ENCODE results near the gene INAFM2. TPM values are rescaled to one million over a fixed set of nuclear protein-coding genes. Genes with fewer than 3 reads are reported as not detected.

The INAFM2 gene
- total RNA-seq, 1 experiment from 2014 or later, result 15.7 TPM

DNA sequence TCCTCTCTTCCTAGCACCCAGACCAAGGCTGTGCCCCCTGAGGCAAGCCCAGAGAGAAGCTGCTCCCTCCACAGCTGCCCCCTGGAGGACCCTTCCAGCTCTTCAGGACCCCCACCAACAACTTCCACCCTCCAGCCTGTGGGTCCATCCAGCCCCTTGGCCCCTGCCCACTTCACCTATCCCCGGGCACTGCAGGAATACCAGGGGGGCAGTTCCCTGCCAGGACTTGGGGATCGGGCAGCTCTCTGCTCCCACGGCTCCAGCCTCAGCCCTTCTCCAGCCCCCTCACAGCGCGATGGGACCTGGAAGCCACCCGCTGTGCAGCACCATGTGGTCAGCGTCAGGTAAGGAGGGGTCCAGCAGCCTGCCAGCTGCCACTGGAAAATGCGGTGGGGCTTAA lies 40.1 kb downstream of the INAFM2 start:
- no peak for DNase-seq (ENCODE audit: low spot score)

DNA sequence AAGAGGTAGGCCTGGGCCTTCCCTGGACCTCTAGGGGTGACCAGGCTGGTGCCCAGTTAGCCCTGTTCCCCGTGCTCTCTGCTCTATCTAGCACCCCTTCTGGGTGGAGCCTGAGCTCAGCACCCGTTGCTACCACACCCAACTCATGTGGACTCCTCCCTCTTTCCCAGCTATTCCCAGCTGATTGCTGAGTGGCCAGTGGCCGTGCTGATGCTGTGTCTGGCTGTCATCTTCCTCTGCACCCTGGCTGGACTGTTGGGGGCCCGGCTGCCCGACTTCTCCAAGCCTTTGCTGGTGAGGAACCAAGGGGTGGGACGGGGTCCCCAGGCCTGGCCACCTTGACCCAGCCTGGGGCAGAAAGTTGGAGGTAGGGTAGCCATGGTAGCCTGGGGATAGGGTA lies 40.8 kb downstream of the INAFM2 start:
- no peak for DNase-seq (ENCODE audit: low spot score)

DNA sequence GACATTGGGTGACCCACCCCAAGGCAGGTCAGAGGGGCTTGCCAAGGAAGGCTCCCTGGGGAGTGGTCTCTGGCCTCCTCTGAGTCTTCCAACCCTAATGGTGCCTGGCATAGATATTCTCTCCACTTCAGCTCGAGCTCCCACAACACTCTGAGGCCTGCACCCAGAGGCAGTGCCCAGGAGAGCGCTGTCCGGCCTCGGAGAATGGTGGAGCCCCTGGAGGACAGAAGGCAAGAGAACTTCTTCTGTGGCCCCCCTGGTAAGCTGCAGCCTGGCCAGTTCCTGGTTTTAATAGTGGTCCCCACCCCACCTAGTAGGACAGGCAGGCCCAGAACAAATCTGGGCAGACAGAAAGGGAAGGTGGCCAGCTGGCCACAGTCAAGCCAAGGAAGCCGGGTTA lies 41.5 kb downstream of the INAFM2 start:
- DNase-seq (ENCODE audit: low spot score), result no peak

DNA sequence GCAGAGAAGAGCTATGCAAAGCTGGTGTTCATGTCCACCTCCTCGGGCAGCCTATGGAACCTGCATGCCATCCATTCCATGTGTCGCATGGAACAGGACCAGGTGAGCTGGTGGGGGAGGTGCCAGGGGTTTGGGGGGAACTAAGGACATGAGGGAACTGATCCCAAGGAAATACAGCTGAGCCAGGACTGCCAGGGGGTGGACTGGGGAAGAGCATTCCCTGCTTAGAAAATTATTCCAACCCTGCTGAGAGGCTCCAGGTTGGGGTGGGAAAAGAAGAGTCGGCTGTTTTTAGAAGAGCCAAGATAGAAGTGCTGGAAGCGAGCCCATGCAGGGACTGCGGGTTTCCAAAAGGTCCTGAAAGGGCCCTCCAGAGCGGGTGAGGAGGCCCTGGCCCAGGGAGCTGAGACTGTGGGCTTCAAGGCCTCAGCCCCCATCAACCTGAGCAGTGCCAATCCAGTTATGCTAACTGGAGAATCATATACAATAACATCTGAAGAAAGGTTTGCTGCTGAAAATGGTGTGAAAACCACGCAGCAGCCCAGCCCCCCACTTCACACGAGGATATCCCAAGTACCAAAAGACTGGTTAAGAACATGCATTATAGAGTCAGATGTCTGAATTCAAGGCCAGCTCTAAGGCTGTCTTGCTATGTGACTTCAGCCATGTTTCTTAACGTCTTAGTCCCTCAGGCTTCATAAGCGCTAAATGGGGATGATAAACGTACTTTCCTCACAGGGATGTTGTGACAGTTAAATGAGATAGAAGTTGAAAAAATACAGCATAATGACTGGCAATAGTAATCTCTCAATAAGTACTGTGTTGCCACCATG lies 42.3 kb downstream of the INAFM2 start:
- DNase-seq (ENCODE audit: low spot score), result no peak

DNA sequence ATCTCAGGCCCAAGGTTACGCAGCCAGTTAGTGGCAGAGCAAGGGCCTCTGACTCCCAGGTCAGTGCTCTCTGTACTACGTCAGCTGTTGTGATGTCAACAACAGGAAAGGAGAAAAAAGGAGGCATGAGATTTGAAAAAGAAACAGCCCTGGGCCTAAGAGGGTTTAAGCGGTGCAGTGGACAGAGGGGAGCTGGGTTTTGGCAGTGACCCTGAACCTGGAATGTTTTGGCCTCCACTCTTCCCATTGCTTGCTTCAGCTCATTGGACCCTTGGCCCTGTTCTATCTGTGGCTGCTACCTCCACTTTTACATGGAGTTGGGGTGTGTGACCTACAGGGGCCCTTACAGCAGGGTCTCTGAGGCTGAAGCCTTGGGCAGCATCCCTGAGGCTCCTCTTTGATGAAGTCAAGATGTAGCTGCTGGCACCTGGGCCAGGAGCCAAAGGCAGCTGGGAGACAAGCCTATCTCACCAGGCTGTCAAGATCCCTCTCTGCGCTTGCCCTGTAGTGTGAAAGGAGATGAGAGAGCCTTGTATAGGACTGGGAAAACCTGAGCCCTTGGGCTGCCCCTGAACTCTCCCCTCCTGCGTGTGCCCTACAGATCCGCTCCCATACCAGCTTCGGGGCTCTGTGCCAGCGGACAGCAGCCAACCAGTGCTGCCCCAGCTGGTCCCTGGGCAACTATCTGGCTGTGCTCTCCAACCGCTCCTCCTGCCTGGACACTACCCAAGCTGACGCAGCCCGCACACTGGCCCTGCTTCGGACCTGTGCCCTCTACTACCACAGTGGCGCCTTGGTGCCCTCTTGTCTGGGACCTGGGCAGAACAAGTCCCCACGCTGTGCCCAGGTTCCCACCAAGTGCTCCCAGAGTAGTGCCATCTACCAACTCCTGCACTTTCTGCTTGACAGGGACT lies 43.2 kb downstream of the INAFM2 start:
- DNase-seq (ENCODE audit: low spot score), result no peak

DNA sequence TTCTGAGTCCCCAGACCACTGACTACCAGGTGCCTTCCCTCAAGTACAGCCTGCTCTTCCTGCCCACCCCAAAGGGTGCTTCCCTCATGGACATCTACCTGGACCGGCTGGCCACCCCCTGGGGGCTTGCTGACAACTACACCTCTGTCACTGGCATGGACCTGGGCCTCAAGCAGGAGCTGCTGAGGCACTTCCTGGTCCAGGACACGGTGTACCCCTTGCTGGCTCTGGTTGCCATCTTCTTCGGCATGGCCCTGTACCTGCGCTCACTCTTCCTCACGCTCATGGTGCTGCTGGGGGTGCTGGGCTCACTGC lies 43.8 kb downstream of the INAFM2 start:
- no peak for DNase-seq (ENCODE audit: low spot score)

DNA sequence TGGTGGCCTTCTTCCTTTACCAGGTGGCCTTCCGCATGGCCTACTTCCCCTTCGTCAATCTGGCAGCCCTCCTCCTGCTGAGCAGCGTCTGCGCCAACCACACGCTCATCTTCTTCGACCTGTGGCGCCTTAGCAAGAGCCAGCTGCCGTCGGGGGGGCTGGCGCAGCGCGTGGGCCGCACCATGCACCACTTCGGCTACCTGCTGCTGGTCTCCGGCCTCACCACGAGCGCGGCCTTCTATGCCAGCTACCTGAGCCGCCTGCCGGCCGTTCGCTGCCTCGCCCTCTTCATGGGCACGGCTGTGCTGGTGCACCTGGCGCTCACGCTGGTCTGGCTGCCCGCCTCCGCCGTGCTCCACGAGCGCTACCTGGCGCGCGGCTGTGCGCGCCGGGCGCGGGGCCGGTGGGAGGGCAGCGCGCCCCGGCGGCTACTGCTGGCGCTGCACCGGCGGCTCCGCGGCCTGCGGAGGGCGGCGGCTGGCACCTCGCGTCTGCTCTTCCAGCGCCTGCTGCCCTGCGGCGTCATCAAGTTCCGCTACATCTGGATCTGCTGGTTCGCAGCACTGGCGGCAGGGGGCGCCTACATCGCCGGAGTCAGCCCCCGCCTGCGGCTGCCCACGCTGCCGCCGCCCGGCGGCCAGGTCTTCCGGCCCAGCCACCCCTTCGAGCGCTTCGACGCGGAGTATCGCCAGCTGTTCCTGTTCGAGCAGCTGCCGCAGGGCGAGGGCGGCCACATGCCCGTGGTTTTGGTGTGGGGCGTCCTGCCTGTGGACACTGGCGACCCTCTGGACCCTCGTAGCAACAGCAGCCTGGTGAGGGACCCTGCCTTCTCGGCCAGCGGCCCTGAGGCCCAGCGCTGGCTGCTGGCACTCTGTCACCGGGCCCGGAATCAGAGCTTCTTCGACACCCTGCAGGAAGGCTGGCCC lies 44.5 kb downstream of the INAFM2 start:
- DNase-seq (ENCODE audit: low spot score), result peak; percentile 81

DNA sequence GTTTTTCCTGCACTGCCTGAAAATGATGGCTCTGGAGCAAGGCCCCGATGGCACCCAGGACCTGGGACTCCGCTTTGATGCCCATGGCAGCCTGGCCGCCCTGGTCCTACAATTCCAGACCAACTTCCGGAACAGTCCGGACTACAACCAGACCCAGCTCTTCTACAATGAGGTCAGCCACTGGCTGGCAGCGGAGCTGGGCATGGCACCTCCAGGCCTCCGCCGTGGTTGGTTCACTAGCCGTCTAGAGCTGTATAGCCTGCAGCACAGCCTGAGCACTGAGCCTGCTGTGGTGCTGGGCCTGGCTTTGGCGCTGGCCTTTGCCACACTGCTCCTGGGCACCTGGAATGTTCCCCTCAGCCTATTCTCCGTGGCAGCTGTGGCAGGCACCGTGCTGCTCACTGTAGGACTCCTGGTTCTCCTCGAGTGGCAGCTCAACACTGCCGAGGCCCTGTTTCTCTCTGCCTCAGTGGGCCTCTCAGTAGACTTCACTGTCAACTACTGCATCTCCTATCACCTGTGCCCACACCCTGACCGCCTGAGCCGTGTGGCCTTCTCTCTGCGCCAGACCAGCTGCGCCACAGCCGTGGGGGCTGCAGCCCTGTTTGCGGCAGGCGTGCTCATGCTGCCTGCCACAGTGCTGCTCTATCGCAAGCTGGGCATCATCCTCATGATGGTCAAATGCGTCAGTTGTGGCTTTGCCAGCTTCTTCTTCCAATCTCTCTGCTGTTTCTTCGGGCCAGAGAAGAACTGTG lies 45.4 kb downstream of the INAFM2 start:
- DNase-seq (ENCODE audit: low spot score), result no peak

DNA sequence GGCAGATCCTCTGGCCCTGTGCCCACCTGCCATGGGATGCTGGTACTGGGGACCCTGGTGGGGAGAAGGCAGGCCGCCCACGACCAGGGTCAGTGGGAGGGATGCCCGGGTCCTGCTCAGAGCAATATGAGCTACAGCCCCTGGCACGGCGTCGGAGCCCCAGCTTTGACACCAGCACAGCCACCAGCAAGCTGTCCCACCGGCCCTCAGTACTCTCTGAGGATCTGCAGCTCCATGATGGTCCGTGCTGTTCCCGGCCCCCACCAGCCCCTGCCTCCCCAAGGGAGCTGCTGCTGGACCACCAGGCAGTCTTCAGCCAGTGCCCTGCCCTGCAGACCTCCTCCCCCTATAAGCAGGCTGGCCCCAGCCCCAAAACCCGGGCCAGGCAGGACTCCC lies 46.0 kb downstream of the INAFM2 start:
- DNase-seq (ENCODE audit: low spot score), result no peak

DNA sequence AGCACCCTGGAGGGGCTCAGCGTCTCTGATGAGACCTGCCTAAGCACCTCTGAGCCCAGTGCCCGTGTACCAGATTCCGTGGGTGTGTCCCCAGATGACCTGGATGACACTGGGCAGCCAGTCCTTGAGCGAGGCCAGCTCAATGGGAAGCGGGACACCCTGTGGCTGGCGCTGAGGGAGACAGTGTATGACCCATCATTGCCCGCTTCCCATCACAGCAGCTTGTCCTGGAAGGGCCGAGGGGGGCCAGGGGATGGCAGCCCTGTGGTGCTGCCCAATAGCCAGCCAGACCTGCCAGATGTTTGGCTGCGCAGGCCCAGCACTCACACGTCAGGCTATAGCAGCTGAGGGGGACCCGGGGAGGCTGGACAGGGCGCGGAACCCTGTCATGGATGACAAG lies 46.5 kb downstream of the INAFM2 start:
- DNase-seq (ENCODE audit: low spot score), result no peak

DNA sequence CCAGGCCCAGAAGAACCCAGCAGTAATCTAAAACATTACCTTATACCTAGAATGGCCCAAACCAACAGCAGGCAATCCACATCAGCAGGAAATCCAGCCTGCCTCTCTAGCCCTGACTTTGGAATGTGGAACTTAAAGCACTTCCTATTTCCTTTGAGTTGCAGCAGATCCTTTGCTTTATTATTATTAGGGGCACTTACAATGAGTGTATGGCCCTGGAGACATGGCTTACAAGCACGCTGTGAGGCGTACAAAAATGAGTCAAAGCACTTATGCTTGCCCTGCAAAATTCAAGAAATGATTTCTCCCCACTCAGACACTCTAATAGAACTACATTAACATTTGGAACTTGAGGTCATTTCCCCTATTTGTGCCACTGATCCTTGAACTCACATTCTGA lies 49.5 kb downstream of the INAFM2 start:
- DNase-seq (ENCODE audit: low spot score), result no peak

Other genes starting within 250 kb of the INAFM2 start
- gene BMF, start 214.8 kb upstream of the INAFM2 start, total RNA-seq (2014; rRNA removed; shearing (Covaris generic)), result 18.7 and 19.6 TPM in 2 replicates
- 55.5 and 56.2 TPM in 2 replicates for gene BUB1B, start 162.6 kb upstream of the INAFM2 start, total RNA-seq (2014; rRNA removed; shearing (Covaris generic))
- 2.4 TPM in 1 of 2 replicates, not detected in the other for gene PAK6, start 84.6 kb upstream of the INAFM2 start, total RNA-seq (2014; rRNA removed; shearing (Covaris generic))
- gene ANKRD63, start 40.6 kb upstream of the INAFM2 start, total RNA-seq (2014; rRNA removed; shearing (Covaris generic)), result 0.37 TPM in 1 of 2 replicates, not detected in the other
- gene PLCB2, start 15.8 kb upstream of the INAFM2 start, total RNA-seq (2014; rRNA removed; shearing (Covaris generic)), result 1.6 and 2.4 TPM in 2 replicates
- gene CCDC9B, start 17.2 kb downstream of the INAFM2 start, total RNA-seq (2014; rRNA removed; shearing (Covaris generic)), result 1.3 and 4.6 TPM in 2 replicates
- gene PHGR1, start 27.3 kb downstream of the INAFM2 start, total RNA-seq (2014; rRNA removed; shearing (Covaris generic)), result not detected in 2 replicates
- gene DISP2, start 34.5 kb downstream of the INAFM2 start, total RNA-seq (2014; rRNA removed; shearing (Covaris generic)), result 0.14 and 0.27 TPM in 2 replicates
- gene KNSTRN, start 59.0 kb downstream of the INAFM2 start, total RNA-seq (2014; rRNA removed; shearing (Covaris generic)), result 90.3 and 92.9 TPM in 2 replicates
- gene IVD, start 82.1 kb downstream of the INAFM2 start, total RNA-seq (2014; rRNA removed; shearing (Covaris generic)), result 9.1 and 13.6 TPM in 2 replicates
- gene BAHD1, start 117.3 kb downstream of the INAFM2 start, total RNA-seq (2014; rRNA removed; shearing (Covaris generic)), result 5.3 and 6.0 TPM in 2 replicates
- gene CHST14, start 147.3 kb downstream of the INAFM2 start, total RNA-seq (2014; rRNA removed; shearing (Covaris generic)), result 31.6 and 34.6 TPM in 2 replicates
- gene CCDC32, start 241.3 kb downstream of the INAFM2 start, total RNA-seq (2014; rRNA removed; shearing (Covaris generic)), result 22.9 and 33.5 TPM in 2 replicates
- gene RPUSD2, start 245.6 kb downstream of the INAFM2 start, total RNA-seq (2014; rRNA removed; shearing (Covaris generic)), result 13.6 and 18.2 TPM in 2 replicates

Data from H4 (cell line).